ENCODE measurements around the gene PSMG1.
"Not testable (repeated sequence)": the region's sequence is repeated elsewhere in the genome, so short reads cannot be mapped to it uniquely, and the experiment has no call there.

PSMG1 gene

GRCh38 chr21:39156024-39156423 lies 27.2 kb downstream of the PSMG1 start:
- DNase-seq (ENCODE audit: low spot score) = no peak

GRCh38 chr21:39155578-39155977 lies 27.7 kb downstream of the PSMG1 start:
- DNase-seq (ENCODE audit: low spot score) = no peak

DNA sequence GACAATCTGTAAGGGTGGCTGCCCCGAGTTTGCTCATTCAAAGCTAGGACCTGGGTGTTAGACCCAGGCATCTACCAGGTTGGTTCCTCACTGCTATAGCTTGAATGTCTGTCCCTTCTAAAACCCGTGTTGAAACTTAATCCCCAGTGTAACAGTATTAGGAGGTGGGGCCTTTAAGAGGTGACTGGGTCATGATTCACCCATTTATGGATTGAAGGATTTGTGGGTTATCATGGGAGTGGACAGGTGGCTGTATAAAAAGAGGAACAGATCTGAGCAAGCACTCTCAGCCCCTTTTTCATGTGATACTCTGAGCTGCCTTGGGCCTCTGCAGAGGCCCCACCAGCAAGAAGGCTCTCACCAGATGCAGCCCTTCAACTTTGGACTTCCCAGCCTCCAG lies 29.4 kb downstream of the PSMG1 start:
- DNase-seq (ENCODE audit: low spot score) = no peak

- DNase-seq (ENCODE audit: low spot score) = no peak
Observed at GRCh38 chr21:39153373-39153772, 29.9 kb downstream of the PSMG1 start.

DNA sequence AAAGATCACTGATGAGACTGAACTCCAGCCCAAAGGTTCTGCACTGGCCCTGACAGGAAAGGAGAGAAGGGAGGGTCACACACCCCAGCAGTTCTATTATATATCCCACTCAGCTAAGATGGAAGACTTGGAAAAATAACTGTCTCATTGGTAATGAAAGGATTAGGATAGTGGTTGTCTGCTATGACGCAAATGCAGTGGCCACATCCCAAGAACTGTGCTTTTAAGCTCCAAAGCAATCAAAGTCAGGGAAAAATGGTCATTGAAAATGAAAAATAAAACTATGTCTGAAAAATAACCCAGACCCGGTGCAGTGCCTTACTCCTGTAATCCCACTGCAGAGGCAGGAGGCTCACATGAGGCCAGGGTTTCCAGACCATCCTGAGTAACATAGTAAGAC lies 31.0 kb downstream of the PSMG1 start:
- no peak for DNase-seq (ENCODE audit: low spot score)

DNA sequence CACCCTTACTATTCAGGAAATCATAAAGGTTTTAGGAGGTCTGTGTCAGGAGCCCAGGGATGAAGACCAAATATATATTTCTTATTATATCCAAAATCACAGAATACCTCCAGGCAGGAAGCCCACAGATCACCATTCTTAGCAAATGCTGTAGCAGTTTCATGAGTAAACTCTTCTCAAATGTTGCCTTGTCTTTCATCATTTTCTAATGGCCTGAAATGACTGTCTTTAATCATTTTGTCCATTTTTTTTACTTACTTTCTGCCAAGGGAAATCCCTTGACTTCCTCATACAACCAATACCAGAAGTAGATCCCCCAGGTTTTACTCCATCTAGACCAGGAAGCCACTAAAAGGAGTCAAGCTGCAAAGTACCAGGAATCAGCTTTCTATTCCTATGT lies 32.4 kb downstream of the PSMG1 start:
- DNase-seq (ENCODE audit: low spot score) = no peak

DNA sequence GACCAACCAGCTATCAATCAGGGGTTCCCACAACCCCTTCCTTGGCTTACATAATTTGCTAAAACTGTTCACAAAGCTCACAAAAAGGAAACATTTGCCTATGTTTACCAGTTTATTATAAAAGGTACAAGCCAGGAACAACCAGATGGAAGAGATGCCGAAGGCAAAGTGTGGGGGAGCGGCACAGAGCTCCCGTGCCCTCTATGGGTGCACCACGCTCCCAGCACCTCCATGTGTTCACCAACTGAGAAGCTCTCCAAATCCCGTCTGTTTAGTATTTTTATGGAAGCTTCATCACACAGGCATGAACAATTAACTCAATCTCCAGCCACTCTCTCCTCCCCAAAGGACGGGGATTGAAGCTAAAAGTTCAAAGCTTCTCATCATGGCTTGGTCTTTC lies 32.9 kb downstream of the PSMG1 start:
- no peak for DNase-seq (ENCODE audit: low spot score)

GRCh38 chr21:39149882-39150281 lies 33.4 kb downstream of the PSMG1 start:
- DNase-seq (ENCODE audit: low spot score) = no peak

GRCh38 chr21:39148975-39149374 lies 34.3 kb downstream of the PSMG1 start:
- DNase-seq (ENCODE audit: low spot score) = no peak

DNA sequence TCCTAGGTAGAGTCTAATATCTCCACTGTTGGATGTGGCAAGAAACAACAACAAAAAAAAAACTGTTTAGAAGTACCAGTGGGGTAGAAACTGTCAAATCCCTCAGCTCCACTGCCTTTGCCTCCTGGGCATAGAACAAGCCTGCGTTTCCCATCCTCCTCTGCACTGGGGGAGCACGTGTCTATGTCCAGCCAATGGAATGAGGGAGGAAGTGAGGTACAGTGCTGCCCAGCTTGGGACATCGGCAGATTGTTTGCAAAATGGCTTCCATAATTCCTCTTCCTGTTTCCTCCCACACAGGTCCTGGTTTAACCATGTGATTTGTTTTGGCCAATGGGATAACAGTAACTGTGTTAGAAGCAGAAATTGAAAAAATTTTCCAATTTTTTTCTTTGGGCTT lies 39.1 kb downstream of the PSMG1 start:
- DNase-seq (ENCODE audit: low spot score) = no peak

DNA sequence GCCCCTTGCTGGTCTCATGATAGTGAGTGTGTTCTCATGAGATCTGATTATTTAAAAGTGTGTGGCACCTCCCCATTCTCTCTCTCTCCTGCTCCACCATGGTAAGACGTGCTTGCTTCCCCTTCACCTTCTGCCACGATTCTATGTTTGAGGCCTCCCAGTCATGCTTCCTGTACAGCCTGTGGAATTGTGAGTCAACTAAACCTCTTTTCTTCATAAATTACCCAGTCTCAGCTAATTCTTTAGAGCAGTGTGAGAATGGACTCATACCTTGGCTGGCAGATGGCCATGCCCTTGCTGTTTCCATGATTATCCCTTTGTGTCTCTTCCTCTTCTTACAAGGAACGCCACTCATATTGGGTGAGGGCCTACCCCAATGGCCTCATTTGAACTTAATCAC lies 40.3 kb downstream of the PSMG1 start:
- no peak for DNase-seq (ENCODE audit: low spot score)

DNA sequence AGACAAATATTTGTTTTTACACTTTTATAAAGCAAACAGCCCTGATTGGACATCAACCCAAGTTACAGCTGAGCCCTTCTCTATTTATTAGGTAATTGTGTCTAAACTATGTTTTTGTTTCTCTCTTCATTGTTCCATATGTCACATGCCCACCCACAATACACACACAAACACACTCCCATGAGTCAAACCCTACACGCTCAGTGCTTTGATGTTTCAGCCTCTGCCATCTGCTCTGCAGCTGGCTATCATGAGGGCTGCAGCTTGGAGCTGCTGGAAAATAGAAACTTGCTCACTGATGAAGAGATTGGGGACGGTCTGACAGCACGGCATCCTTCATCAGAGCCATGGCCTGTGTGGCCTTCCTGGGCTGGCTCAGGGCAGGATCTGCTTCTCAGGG lies 41.7 kb downstream of the PSMG1 start:
- no peak for DNase-seq (ENCODE audit: low spot score)

DNA sequence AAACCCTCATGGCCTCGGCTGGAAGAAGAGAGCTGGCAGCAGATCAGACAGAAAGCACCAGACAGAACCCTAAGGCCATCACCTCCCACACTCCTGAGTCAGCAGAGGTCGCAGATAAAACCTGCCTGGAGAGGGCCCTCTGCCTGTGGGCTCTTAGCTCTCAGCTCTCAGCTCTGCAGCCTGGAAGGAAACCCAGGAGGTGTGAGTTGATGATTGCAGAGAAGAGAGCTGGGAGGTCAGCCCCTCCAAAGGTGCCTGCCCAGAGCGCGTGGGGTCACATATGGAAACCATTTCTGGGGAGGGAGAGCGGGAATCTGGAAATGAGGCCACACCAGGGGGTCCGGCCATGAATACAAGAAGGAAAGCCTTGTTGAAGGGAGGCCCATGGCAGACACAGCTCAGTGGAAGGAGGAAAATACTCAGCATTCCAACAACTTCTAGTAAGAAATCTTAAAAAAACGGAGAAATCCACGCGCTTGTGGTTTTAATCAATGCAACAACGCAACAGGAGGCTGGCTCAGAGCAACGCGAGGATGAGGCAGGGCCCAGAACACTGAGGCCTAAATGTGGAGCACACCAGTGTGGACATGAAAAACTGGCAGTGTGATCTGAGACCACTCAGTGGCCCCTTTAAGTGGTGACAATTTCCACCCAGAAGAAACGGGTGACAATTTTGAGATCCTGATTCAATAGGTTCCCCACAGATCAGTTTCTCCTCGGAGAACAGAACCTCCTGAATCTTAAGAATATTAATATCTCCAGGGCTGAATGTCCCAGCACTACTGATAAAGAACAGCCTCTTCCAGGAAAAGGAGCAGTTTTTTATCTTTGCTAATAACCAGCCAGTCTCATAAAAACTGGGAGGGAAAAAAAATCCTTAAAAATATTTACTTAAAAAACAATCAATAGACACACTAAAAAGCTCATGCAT lies 45.7 kb downstream of the PSMG1 start:
- no peak for DNase-seq (ENCODE audit: low spot score)

GRCh38 chr21:39136711-39137110 lies 46.5 kb downstream of the PSMG1 start:
- no peak for DNase-seq (ENCODE audit: low spot score)

DNA sequence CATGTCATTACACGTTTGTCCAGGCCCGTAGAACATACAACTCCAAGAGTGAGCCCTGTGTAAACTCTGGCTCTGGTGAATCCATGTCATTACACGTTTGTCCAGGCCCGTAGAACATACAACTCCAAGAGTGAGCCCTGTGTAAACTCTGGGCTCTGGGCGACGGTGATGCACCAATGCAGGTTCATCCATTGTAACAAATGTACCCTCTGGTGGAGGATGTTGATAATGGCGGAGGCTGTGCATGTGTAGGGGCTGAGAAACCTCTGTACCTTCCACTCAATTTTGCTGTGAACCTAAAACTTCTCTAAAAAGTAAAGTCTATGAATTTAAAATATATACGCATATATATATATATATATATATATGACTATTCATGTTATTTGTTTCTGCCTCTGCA lies 47.1 kb downstream of the PSMG1 start:
- DNase-seq (ENCODE audit: low spot score) = not testable (repeated sequence)

DNA sequence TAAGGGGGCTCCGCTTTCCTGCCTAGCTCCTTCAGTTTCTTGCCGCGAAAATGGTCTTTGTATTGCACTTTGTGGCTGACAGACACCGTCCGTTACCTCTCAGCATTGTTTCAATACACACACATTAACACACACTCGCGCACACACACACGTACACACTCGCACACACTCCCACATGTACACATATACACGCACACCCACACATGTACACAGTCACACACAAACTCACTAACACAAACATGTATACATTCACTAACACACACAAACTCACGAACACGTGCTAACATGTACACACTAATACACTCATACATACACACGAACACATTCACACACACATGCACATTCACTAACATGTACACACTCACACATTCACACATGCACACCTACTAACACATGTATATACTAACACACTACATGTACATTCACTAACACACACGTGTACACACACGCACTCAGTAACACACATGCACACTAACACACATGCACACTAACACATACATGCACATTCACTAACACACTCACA lies 48.9 kb downstream of the PSMG1 start:
- DNase-seq (ENCODE audit: low spot score) = no peak

DNA sequence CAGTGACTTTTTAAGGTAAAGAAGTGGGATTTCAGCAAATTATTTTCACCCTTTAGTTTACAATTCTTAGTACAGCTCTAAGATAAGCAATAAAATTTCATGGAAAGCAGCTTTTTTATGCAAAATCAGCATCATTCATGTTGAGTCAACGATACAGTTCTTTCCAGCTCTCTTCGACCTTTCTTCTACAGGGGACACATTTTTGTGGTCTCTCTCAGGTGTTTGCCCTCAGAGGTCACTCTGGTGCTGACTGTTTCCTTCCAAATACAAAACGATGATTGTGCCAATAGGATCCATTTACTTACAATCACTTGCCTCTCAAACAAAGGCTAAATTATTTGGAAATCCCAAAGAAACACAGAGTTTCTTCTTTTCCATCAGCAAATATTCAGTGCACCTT lies 51.0 kb downstream of the PSMG1 start:
- no peak for DNase-seq (ENCODE audit: low spot score)

- DNase-seq (ENCODE audit: low spot score) = no peak
Observed at GRCh38 chr21:39131791-39132190, 51.5 kb downstream of the PSMG1 start.

GRCh38 chr21:39127506-39127905 lies 55.7 kb downstream of the PSMG1 start:
- DNase-seq (ENCODE audit: low spot score) = no peak

- no peak for DNase-seq (ENCODE audit: low spot score)
Observed at GRCh38 chr21:39126486-39126806, 56.8 kb downstream of the PSMG1 start.

DNA sequence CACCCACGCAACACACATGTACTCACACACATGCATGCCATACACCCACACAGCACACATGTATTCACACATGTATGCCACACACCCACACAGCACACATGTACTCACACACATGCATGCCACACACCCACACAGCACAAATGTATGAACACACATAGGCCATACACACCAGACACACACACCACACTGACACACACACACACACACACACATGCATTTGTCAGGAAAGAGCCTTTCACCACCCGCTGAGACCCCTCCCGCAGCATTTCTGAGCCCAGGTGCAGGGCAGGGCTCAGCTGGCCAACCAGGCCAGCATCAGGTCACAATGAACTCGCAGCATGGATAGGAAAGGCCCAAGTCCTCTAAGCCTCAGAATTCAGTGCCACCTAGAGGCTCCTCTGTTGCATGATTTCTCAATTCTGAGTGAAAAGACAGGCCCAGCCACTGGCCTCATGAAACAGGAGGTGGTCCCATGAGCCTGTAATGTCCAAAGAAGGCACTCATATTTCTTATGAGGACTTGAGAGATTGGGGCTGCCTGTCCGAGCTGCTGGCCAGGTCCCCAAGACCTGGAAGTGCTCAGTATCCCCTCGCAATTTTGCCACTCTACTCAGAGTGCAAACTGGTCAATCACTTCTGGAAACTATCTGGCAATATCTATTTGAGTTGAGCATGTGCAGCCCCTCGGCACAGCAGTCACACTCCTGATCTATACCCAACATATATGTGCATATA lies 57.3 kb downstream of the PSMG1 start:
- DNase-seq (ENCODE audit: low spot score) = no peak
